Tibial nerve (tissue), 4 donors: ENCODE results near the gene UTY. TPM values are rescaled to one million over a fixed set of nuclear protein-coding genes. Genes with fewer than 3 reads are reported as not detected.

Experiments
- DNase-seq, 2 donors: peaks; one replicate each; pipeline ENCODE4 v3.0.0-alpha.2; 2019; ENCODE audit warnings: low spot score in 2 of 2
- H3K27ac ChIP-seq, 4 donors: fragments of 200-600 bp; sonication (generic) in 3 of 4; one replicate each; pipeline ENCODE4 v1.5.1; 2017 to 2019; ENCODE audit warnings: mild to moderate bottlenecking in 1 of 4
- H3K27me3 ChIP-seq, 2 donors: fragments of 200-600 bp; sonication (generic) in 1 of 2; one replicate each; pipeline versions ENCODE4 v1.5.1 to v1.6.0; 2017 to 2019
- H3K36me3 ChIP-seq, 3 donors: fragments of 200-600 bp; sonication (generic); one replicate each; pipeline ENCODE4 v1.5.1; 2018 to 2019
- H3K4me1 ChIP-seq, 4 donors: fragments of 200-600 bp; sonication (generic) in 3 of 4; one replicate each; pipeline ENCODE4 v1.5.1; 2017 to 2019
- H3K4me3 ChIP-seq, 4 donors: fragments of 200-600 bp; sonication (generic) in 3 of 4; one replicate each; pipeline ENCODE4 v1.5.1; 2017 to 2019; ENCODE audit warnings: mild to moderate bottlenecking in 1 of 4, moderate library complexity in 1 of 4
- H3K9me3 ChIP-seq, 4 donors: fragments of 200-600 bp; sonication (generic) in 3 of 4; one replicate each; pipeline ENCODE4 v1.5.1; 2017 to 2019
- CTCF ChIP-seq, 5 experiments: fragments of 200-600 bp in 3 of 5; fragments of 450-650 bp in 2 of 5; sonication (generic) in 3 of 5; IDR thresholded peaks; one replicate each; pipeline ENCODE4 v1.5.1; 2016 to 2019; ENCODE audit warnings: antibody characterized with exemption in 5 of 5, mild to moderate bottlenecking in 3 of 5, moderate library complexity in 2 of 5
- EP300 ChIP-seq, 2 donors: sonication (generic); formaldehyde crosslinking; IDR thresholded peaks; one replicate each; pipeline ENCODE4 v1.6.1; 2017; ENCODE audit warnings: antibody characterized with exemption in 2 of 2, mild to moderate bottlenecking in 1 of 2
- POLR2A ChIP-seq, 2 donors: fragments of 450-650 bp; IDR thresholded peaks; one replicate each; pipeline ENCODE4 v1.6.1; 2017; ENCODE audit warnings: antibody characterized with exemption in 2 of 2, mild to moderate bottlenecking in 2 of 2, moderate library complexity in 2 of 2
- WGBS, 2 donors: methylation state at CpG; one replicate each; pipeline ENCODE4 v1.1.5; 2018; 5-methylcytosine and 5-hydroxymethylcytosine counted together
- total RNA-seq, 4 donors: library from RNA; depleted of rRNA; stranded (reverse); fragments of >200 nt; gene quantifications; one replicate each; pipeline ENCODE4 v1.1.0, GENCODE V29; 2016

Gene UTY
- total RNA-seq, 4 donors from 2014 or later, result 0.60 to 53.0 (median 52.9) TPM; not detected in 1

DNA sequence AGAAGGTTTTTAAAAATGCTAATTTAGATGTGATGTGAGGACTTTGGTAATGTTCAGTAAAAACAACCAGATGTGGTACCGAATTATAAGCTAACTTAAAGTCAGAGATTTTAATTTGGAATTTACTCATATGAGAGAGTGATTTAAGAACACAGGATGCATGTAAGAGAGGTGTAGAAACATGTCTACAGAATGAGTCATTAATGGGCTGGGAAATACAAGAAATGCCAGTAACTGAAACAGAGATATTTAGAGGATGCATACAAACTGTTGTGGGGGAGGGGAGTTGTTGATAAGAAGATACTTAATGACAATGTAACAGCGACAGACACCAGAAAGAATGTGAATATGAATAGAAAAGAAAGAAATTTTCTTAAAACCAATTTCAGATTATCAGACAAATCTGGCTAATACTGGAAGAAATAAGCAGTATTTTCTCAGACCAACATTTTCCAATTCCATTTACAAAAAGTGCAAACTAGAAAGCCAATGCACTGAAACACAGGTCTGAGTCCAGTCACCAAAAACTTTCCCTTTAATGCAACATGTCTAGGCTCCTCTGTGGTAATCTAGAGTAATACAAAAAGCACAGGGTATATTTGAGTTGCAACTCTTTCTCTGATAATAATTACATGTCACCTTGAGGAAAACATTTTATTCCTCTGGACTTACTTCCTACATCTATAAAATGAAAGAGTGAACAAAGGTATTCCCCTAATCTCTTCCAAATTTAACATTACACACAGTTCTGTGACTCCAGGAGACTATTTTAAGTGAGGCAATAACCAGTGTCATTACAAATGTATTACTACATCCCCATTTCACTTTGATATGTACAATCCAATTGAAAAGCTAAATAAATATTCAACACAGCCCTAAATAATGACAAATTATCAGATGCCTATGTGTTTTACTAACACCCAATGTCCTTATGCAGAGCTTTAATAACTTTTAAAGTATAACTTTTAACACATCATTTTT is 117.9 kb downstream of the UTY start:
- Histone ChIP-seq H3K9me3 (no peaks in the 10 kb centered on the region), H3K36me3 (peaks cover 0 to 16% (median 0%) of the 10 kb centered on the region in 3 donors), H3K27ac (no peak overlapping the region), H3K4me3 (no peak overlapping the region), H3K27me3 (no peaks in the 10 kb centered on the region), H3K4me1 (no peaks in the 10 kb centered on the region)
- WGBS, 2 donors, result 94% methylated on average over 2 of the region's 2 CpGs; no CpG with 5 or more reads in 1 of the 2 donors
- no peak for DNase-seq
- TF ChIP-seq CTCF (IDR thresholded peaks at IDR 0.05) (no peak), EP300 (IDR thresholded peaks at IDR 0.05) (no peak), POLR2A (IDR thresholded peaks at IDR 0.05) (no peak)

DNA sequence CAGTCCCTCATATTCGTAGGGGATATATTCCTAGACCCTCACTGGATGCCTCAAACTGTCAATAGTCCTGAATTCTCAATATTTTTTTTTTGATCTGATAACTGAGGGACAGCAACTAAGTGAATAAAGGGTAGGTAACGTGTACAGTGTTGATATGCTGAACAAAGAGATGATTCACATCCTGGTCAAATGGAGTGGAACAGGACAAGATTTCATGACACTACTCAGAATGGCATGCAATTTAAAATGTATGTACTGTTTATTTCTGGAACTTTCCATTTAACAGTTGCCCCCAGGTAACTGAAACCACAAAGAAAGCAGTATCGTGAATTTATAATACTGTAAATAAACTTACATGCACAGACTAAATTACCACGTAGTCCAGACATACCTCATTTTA is 128.4 kb downstream of the UTY start:
- no peaks in the 10 kb centered on the region for H3K9me3 ChIP-seq
- no peak for DNase-seq
- WGBS, 2 donors, result 91% methylated on average over 4 of the region's 4 CpGs; no CpG with 5 or more reads in 1 of the 2 donors
- no peak overlapping the region for H3K4me3 ChIP-seq
- TF ChIP-seq POLR2A (IDR thresholded peaks at IDR 0.05) (no peak), EP300 (IDR thresholded peaks at IDR 0.05) (no peak), CTCF (IDR thresholded peaks at IDR 0.05) (no peak)
- peaks cover 0 to 41% (median 0%) of the 10 kb centered on the region in 3 donors for H3K36me3 ChIP-seq
- no peaks in the 10 kb centered on the region for H3K27me3 ChIP-seq
- no peaks in the 10 kb centered on the region for H3K4me1 ChIP-seq
- H3K27ac ChIP-seq, result no peak overlapping the region

DNA sequence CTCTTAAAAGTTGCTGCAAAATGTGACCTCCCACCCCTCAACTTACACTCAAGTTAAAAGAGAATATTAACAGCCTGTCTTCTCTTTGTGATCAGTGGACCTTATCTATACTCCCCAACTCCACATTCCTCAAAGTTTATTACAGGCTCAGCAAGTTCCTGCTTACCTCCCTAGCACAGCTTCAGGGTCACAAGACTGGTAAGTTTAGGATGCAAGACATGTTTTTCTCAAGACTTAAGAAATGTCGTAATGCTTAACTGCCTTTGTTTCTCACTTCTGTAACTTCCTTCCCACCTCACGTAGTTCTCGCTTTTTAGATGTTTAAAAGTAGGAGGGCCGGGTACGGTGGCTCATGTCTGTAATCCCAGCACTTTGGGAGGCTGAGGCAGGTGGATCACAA is 132.7 kb downstream of the UTY start:
- Histone ChIP-seq H3K27ac (no peak overlapping the region), H3K4me3 (no peak overlapping the region), H3K4me1 (no peaks in the 10 kb centered on the region), H3K27me3 (no peaks in the 10 kb centered on the region), H3K9me3 (no peaks in the 10 kb centered on the region), H3K36me3 (peaks cover 0 to 6% (median 0%) of the 10 kb centered on the region in 3 donors)
- DNase-seq, result no peak
- WGBS, 2 donors, result 92% methylated on average over 5 of the region's 5 CpGs; no CpG with 5 or more reads in 1 of the 2 donors
- TF ChIP-seq CTCF (IDR thresholded peaks at IDR 0.05), result no peak
- TF ChIP-seq EP300 (IDR thresholded peaks at IDR 0.05), result no peak
- no peak for TF ChIP-seq POLR2A (IDR thresholded peaks at IDR 0.05)

DNA sequence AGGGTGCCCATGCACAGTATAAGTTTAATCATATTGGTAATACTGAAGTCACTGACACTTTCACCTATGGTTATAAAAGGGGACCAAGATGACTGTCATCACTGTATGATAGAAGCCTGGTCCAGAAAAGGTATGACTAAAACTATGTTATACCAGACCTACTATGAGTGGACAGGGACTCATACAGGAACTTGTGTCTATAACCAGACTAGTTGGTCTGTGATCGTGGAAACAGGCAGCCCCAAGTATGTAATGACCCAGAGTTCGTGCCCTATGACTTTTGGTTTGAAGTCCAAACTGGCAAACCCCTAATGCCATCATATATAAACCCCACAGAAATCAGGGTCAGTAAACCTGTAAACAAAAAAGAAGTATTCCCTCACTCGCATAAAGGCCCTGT is 134.3 kb downstream of the UTY start:
- WGBS, 2 donors, result 86% methylated on average over 3 of the region's 3 CpGs; no CpG with 5 or more reads in 1 of the 2 donors
- Histone ChIP-seq H3K27ac (no peak overlapping the region), H3K9me3 (no peaks in the 10 kb centered on the region), H3K4me3 (no peak overlapping the region), H3K4me1 (peaks cover 0 to 1% (median 0%) of the 10 kb centered on the region in 4 donors), H3K27me3 (no peaks in the 10 kb centered on the region), H3K36me3 (no peaks in the 10 kb centered on the region)
- TF ChIP-seq CTCF (IDR thresholded peaks at IDR 0.05), result no peak
- no peak for TF ChIP-seq EP300 (IDR thresholded peaks at IDR 0.05)
- TF ChIP-seq POLR2A (IDR thresholded peaks at IDR 0.05), result no peak
- DNase-seq, result no peak
